NOMO-1 (cell line): ENCODE data around the gene MGAT5B.
A peak's percentile ranks its signal among the peaks of the same experiment; 100 is the strongest.
"Not testable (repeated sequence)": the region's sequence is repeated elsewhere in the genome, so short reads cannot be mapped to it uniquely, and the experiment has no call there.

Source experiments
- DNase-seq, 2 experiments: peaks; one replicate each; lab custom pipeline; 2025; ENCODE audit not compliant: unreplicated experiment in 2 of 2; lab: John Stamatoyannopoulos, UW

Gene MGAT5B

DNA sequence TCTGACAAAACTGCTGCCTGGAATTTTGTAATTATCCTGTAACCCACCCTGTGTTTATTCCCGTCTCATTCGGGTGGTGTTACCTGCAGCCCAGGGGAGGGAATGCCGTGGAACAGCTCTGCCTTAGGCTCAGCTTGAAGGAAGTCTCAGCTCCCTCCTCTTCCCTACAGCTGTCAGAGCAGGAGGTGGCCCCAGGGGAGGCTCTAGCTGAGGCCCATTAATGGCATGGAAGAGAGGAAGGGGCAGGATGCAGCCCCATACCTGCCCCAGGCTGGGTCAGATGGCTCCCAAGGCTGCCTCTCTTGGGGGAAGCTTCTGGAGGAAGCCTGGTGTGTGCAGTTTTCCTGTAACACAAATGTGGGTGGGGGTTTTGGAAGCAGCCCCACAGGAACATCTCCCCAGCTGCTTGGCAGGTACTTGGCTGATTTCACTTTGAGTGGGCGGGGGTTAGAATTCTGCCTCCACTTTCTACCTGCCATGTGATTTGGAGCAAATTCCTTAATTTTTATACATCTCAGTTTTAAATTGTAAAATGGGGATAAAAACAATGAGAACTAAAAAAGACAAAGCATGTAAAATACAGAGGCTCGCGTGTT lies 103.9 kb downstream of the MGAT5B start:
- no peak for DNase-seq

GRCh38 chr17:76973040-76973439 lies 104.8 kb downstream of the MGAT5B start:
- DNase-seq, result no peak

DNA sequence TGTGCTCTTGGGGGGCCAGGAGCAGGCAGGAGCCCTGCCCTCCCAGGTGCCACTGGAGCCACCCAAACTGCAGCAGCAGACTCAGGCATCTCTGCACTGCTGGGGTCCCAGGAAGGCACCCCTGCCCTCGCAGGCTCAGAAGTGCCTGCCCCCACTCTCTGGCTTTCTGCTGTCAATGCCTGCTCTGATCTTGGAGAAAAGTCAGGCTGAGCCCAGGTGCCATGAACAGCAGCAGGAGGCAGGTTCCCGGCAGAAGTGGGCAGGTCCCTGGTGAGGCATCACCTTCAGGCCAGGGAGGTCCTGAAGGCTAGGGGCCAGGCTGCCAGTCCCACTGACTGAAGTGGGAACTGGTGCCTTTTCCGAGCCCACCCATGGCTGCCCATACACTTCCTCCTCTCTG lies 106.5 kb downstream of the MGAT5B start:
- no peak for DNase-seq

- DNase-seq, result not testable (repeated sequence)
Measured at GRCh38 chr17:76978050-76978449, 109.8 kb downstream of the MGAT5B start.

DNA sequence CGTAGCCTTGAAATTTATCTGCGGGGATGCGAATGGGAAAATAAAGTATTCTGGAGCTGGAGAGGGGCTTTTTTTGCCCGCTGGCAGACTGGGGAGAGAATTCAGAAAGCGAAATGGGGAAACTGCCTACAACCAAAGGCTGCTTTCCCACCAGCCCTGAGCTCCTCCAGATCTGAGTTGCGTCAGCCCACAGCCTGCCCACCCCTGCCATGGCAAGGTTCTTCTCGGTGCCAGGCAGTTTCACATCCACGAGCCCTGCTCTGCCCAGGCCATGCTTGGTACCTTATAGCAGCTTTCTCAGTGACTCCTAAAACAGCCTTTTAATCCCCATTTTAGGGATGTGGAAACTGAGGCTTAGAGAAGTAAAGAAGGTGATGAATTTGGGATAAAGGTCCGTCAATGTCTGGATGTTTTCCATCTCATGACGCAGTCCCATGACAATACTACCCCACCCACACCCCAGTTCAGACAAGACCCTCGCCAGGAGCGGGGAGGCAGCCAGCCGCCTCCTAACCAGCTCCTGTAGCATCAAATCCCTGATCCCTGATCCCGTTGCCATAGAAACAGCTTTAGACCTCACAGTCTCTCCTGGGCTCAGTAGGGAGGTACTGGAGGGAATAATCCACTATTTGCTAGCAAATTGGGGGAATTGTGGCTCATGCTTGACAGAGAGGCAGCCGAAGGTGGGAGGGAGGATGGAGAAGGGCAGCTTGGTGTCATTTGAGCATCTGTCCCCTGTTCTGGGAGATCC lies 113.5 kb downstream of the MGAT5B start:
- DNase-seq, result no peak

- DNase-seq, result no peak
Measured at GRCh38 chr17:76982408-76983074, 114.3 kb downstream of the MGAT5B start.

GRCh38 chr17:76983075-76983775 lies 115.0 kb downstream of the MGAT5B start:
- DNase-seq, result no peak

- no peak for DNase-seq
Measured at GRCh38 chr17:76986365-76986764, 118.2 kb downstream of the MGAT5B start.

DNA sequence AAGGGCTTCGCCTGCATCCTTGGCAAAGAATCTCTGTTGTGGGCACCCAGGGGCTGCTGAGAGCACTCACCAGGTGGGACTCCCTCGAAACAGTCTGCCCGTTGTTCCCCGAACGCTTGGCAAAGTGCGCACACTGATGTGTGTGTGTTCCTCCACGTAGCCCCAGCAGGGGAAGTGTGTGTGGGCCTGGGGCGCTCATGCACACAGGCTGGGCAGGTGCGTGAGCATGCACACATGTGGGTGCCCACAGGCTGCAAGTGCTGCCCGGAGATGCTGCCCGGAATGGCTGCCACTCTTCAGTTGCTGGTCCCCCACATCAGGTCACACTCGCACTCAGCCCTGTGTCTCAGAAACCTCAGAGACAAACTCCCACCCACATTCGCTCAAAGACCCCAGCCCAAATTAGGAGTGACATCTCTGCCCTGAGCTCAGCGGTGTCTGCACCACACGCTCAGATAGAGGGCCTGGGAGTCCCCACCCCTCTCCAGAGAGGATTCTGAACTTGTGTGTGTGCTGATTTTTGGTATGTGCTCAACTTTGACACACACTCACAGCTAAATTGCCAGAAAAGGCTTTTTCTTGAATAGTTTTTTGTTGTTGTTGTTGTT lies 119.4 kb downstream of the MGAT5B start:
- no peak for DNase-seq

GRCh38 chr17:76988796-76989195 lies 120.6 kb downstream of the MGAT5B start:
- no peak for DNase-seq

- no peak for DNase-seq
Measured at GRCh38 chr17:76989519-76989918, 121.3 kb downstream of the MGAT5B start.

- DNase-seq, result no peak
Measured at GRCh38 chr17:76992891-76993290, 124.7 kb downstream of the MGAT5B start.

DNA sequence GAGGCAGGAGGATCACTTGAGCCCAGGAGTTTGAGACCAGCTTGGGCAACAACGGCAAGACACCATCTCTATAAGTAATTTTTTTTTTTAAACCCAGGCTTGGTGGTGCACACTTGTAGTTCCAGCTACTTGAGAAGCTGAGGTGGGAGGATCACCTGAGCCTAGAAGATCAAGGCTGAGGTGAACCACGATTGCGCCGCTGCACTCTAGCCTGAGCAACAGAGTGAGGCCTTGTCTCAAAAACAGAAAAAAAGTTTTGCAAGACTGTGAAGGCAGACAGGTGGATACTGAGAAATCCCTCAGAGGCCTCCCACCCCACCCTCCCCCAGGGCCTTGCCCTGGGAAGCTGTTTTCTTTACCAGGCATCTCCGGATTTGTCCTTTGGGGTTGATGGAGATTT lies 125.4 kb downstream of the MGAT5B start:
- DNase-seq, result no peak

GRCh38 chr17:76994237-76994637 lies 126.0 kb downstream of the MGAT5B start:
- DNase-seq, result no peak

DNA sequence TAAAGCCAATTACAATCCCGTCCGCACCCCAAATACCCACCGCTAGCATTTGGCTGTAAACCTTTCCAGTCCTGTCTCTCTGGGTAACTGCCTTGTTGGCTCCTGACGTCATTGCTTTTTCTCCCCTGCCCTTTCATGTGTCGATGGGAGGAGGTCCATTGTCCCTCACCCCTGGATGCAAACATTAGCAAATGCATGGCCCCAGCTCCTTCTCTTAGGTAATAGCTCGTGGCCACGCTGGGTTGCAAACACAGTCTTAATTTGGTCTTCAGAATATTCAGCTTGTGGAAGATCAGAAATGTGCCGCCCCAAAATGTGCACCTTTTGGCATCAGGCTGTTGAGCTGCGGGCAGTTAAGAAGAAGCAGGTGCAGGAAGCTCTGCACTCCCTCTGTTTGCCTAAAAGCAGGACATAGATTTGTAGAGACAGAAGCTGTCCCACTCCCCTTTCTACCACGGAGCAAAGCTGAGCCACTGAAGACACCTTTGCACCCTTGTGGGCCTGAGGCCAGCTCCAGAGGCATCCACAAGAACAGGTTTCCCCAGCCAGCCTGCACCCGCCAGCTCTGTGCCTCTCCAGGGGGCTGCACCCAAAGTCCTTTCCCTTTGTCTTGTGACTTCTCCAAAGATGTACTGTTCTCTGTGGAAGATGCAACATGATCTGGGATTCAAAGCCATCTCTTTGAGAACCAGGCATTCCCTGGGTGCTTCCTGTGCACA lies 127.3 kb downstream of the MGAT5B start:
- no peak for DNase-seq

DNA sequence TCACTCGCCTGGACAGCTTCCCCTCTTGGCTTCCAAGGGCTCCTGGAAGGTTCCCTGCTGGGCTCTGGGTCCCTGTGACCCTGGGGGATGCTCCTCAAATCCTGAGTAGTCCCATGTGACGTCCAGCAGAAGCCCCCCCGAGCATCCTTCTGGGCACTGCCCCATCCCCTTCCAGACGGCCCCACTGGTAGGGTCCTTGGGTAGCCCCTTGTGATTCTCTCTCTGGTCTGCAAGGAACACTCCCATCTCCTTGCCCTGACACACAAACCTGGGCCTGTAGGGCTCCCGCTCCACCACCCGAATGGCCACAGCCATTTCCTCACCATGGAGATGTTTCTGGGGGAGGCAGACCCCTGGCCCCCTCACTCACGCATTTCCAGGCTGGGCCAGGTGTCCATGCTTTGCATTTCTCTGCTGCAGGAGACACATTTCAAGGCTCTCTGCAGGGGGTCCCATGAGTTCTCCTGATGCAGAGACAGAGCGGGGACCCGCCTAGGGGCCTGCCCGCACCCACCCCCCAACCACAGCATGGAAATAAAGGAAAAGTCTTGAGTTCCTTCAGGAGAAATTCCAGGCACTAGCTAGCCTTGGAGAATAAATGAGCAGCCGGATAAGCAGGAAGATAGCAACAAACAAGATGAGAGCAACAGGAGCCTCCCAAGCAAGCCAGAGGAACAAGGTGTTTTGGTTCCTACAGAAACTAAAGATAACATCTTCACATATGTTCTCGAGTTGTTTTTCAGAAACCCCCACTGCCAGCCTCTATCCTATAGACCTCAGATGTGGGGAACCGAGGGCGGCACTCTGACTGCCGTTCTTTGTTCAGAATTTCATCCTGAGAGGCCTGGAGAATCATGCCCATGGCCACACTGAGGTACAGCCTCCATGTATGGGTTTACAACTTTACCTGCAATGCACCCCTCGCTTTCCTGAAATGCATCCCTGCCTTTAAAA lies 128.8 kb downstream of the MGAT5B start:
- no peak for DNase-seq

DNA sequence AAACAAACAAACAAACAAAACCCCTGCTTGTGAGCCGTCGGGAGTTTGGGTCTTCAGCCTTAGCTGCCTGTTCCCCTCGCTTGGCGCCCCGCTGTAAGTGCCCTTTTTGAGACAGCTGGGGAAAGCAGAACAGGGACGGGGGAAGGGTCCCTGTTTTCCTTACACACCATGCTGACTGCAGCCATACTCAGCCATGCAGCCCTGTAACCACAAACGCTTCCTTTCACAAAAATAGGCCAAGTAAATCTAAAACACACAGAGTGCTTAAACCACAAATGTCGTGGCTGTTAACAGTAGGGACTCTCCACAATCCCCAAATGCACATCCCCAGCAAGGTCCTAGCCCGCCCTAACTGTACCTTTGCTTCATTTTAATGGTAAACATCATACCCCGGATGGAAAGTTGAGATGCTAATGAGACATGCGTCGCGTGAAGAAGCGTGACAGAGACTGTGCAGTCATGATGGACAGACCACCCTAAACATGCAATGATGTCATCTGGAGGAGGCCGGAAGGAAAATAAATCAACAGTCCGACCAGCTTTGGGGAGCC lies 129.9 kb downstream of the MGAT5B start:
- peak; percentile 31 to 32 for DNase-seq

- DNase-seq, result no peak
Measured at GRCh38 chr17:76998839-76999238, 130.6 kb downstream of the MGAT5B start.
